NB4 (cell line): Measurements from ENCODE around the gene PRR19.

Experiments used
- POLR2A ChIP-seq: IDR thresholded peaks from 2 replicates; pipeline ENCODE4 v1.6.1; 2011; ENCODE audit warnings: mild to moderate bottlenecking; ENCODE audit not compliant: insufficient read length; ENCODE audit errors: extremely low read depth
- TF ChIP-seq, protein P1 (sequence below): IDR thresholded peaks from one replicate; pipeline ENCODE4 v1.5.1; 2012; ENCODE audit warnings: low read depth, low read length

DNA sequence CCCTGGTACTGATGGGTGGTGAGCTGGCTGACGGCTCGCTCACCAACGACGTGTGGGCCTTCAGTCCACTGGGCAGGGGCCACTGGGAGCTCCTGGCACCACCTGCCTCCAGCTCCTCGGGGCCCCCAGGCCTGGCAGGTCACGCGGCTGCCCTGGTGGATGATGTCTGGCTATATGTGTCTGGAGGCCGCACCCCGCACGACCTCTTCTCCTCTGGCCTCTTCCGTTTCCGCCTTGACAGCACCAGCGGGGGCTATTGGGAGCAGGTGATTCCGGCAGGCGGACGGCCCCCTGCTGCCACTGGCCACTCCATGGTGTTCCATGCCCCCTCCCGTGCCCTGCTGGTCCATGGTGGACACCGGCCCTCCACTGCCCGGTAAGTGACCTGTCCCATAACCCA lies 34.0 kb downstream of the PRR19 start:
- TF ChIP-seq, protein P1, sequence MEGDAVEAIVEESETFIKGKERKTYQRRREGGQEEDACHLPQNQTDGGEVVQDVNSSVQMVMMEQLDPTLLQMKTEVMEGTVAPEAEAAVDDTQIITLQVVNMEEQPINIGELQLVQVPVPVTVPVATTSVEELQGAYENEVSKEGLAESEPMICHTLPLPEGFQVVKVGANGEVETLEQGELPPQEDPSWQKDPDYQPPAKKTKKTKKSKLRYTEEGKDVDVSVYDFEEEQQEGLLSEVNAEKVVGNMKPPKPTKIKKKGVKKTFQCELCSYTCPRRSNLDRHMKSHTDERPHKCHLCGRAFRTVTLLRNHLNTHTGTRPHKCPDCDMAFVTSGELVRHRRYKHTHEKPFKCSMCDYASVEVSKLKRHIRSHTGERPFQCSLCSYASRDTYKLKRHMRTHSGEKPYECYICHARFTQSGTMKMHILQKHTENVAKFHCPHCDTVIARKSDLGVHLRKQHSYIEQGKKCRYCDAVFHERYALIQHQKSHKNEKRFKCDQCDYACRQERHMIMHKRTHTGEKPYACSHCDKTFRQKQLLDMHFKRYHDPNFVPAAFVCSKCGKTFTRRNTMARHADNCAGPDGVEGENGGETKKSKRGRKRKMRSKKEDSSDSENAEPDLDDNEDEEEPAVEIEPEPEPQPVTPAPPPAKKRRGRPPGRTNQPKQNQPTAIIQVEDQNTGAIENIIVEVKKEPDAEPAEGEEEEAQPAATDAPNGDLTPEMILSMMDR = no peak
- no peak for TF ChIP-seq POLR2A
